HG03064 (cell line): ENCODE results near the gene TBXT.
"Not testable (repeated sequence)": the region's sequence is repeated elsewhere in the genome, so short reads cannot be mapped to it uniquely, and the experiment has no call there.

Experiments
- ATAC-seq: cut with Tn5 transposase; IDR thresholded peaks from one replicate; pipeline ENCODE4 v1.9.1; 2021; ENCODE audit warnings: low read depth; ENCODE audit not compliant: unreplicated experiment

The TBXT gene

GRCh38 chr6:166172546-166172945 lies 4.9 kb upstream of the TBXT start:
- no peak for ATAC-seq

- no peak for ATAC-seq
Measured at GRCh38 chr6:166169549-166170421, 2.1 kb upstream of the TBXT start.

- no peak for ATAC-seq
Measured at GRCh38 chr6:166168616-166169548, 1.2 kb upstream of the TBXT start.

- ATAC-seq, result peak; percentile 25
Measured at GRCh38 chr6:166167258-166167731, 356 bp downstream of the TBXT start.

GRCh38 chr6:166166314-166167257 lies 1.1 kb downstream of the TBXT start:
- no peak for ATAC-seq

- no peak for ATAC-seq
Measured at GRCh38 chr6:166165558-166166313, 1.9 kb downstream of the TBXT start.

GRCh38 chr6:166162599-166163342 lies 4.9 kb downstream of the TBXT start:
- peak; percentile 59 for ATAC-seq

GRCh38 chr6:166157930-166158617 lies 9.6 kb downstream of the TBXT start:
- no peak for ATAC-seq

- no peak for ATAC-seq
Measured at GRCh38 chr6:166156942-166157341, 10.7 kb downstream of the TBXT start.

GRCh38 chr6:166153966-166154365 lies 13.7 kb downstream of the TBXT start:
- ATAC-seq, result no peak

GRCh38 chr6:166152660-166153059 lies 15.0 kb downstream of the TBXT start:
- no peak for ATAC-seq

GRCh38 chr6:166151798-166152197 lies 15.9 kb downstream of the TBXT start:
- ATAC-seq, result no peak

- ATAC-seq, result no peak
Measured at GRCh38 chr6:166145751-166146150, 21.9 kb downstream of the TBXT start.

GRCh38 chr6:166143011-166143410 lies 24.6 kb downstream of the TBXT start:
- no peak for ATAC-seq

- ATAC-seq, result no peak
Measured at GRCh38 chr6:166127624-166128472, 39.8 kb downstream of the TBXT start.

- not testable (repeated sequence) for ATAC-seq
Measured at GRCh38 chr6:166123115-166123514, 44.5 kb downstream of the TBXT start.

- no peak for ATAC-seq
Measured at GRCh38 chr6:166121726-166122125, 45.9 kb downstream of the TBXT start.
